KMS-11 (cell line): ENCODE results near the gene ADGRV1.

ENCODE experiments used
- H2AFZ ChIP-seq: fragments of 200-600 bp; sonication (generic); 2 replicates; pipeline ENCODE4 v1.6.1; 2016; ENCODE audit warnings: antibody characterized with exemption, mixed run types, low read depth
- H3K27ac ChIP-seq: fragments of 200-600 bp; sonication (generic); 2 replicates; pipeline ENCODE4 v1.6.1; 2016; ENCODE audit warnings: mild to moderate bottlenecking, mixed run types
- H3K27me3 ChIP-seq: fragments of 200-600 bp; sonication (generic); 2 replicates; pipeline ENCODE4 v1.6.1; 2017; ENCODE audit warnings: mild to moderate bottlenecking, low read depth, mixed run types, moderate library complexity; ENCODE audit not compliant: insufficient read depth
- H3K36me3 ChIP-seq: fragments of 200-600 bp; sonication (generic); 2 replicates; pipeline ENCODE4 v1.6.1; 2017; ENCODE audit warnings: mild to moderate bottlenecking, mixed run types; ENCODE audit not compliant: insufficient read depth
- H3K4me1 ChIP-seq: fragments of 200-600 bp; sonication (generic); 2 replicates; pipeline ENCODE4 v1.6.1; 2016; ENCODE audit warnings: mild to moderate bottlenecking, low read depth, mixed run types; ENCODE audit not compliant: poor library complexity, severe bottlenecking
- H3K4me2 ChIP-seq: fragments of 200-600 bp; sonication (generic); 2 replicates; pipeline ENCODE4 v1.7.0; 2016; ENCODE audit warnings: mild to moderate bottlenecking, mixed run types
- H3K4me3 ChIP-seq: fragments of 200-600 bp; sonication (generic); IDR thresholded peaks from 2 replicates; pipeline ENCODE4 v1.6.1; 2017; ENCODE audit warnings: low read depth, low read length, mixed read lengths; ENCODE audit not compliant: insufficient read depth
- H3K79me2 ChIP-seq: fragments of 200-600 bp; sonication (generic); 2 replicates; pipeline ENCODE4 v1.6.1; 2016; ENCODE audit warnings: low read depth, mixed run types; ENCODE audit not compliant: insufficient read depth
- H3K9ac ChIP-seq: fragments of 200-600 bp; sonication (generic); 2 replicates; pipeline ENCODE4 v1.6.1; 2016; ENCODE audit warnings: mild to moderate bottlenecking, mixed run types
- H4K20me1 ChIP-seq: fragments of 200-600 bp; sonication (generic); 2 replicates; pipeline ENCODE4 v1.6.1; 2016; ENCODE audit warnings: mild to moderate bottlenecking, mixed run types; ENCODE audit not compliant: insufficient read depth
- TF ChIP-seq, protein P1 (sequence below): fragments of 200-600 bp; sonication (generic); conservative IDR thresholded peaks from 2 replicates; pipeline ENCODE4 v1.6.1; 2017; ENCODE audit warnings: low read depth, mild to moderate bottlenecking, antibody characterized with exemption, low read length, moderate library complexity, mixed read lengths

Gene ADGRV1

GRCh38 chr5:91069364-91069763 lies 510.8 kb downstream of the ADGRV1 start:
- H3K27me3 ChIP-seq = no peaks in the 10 kb centered on the region
- no peak overlapping the region for H3K9ac ChIP-seq
- H2AFZ ChIP-seq = no peak overlapping the region
- no peaks in the 10 kb centered on the region for H3K4me1 ChIP-seq
- TF ChIP-seq, protein P1, sequence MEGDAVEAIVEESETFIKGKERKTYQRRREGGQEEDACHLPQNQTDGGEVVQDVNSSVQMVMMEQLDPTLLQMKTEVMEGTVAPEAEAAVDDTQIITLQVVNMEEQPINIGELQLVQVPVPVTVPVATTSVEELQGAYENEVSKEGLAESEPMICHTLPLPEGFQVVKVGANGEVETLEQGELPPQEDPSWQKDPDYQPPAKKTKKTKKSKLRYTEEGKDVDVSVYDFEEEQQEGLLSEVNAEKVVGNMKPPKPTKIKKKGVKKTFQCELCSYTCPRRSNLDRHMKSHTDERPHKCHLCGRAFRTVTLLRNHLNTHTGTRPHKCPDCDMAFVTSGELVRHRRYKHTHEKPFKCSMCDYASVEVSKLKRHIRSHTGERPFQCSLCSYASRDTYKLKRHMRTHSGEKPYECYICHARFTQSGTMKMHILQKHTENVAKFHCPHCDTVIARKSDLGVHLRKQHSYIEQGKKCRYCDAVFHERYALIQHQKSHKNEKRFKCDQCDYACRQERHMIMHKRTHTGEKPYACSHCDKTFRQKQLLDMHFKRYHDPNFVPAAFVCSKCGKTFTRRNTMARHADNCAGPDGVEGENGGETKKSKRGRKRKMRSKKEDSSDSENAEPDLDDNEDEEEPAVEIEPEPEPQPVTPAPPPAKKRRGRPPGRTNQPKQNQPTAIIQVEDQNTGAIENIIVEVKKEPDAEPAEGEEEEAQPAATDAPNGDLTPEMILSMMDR = no peak
- no peaks in the 10 kb centered on the region for H4K20me1 ChIP-seq
- H3K27ac ChIP-seq = no peak overlapping the region
- H3K79me2 ChIP-seq = no peaks in the 10 kb centered on the region
- H3K4me3 ChIP-seq = no peak overlapping the region
- H3K4me2 ChIP-seq = no peak overlapping the region
- no peaks in the 10 kb centered on the region for H3K36me3 ChIP-seq

DNA sequence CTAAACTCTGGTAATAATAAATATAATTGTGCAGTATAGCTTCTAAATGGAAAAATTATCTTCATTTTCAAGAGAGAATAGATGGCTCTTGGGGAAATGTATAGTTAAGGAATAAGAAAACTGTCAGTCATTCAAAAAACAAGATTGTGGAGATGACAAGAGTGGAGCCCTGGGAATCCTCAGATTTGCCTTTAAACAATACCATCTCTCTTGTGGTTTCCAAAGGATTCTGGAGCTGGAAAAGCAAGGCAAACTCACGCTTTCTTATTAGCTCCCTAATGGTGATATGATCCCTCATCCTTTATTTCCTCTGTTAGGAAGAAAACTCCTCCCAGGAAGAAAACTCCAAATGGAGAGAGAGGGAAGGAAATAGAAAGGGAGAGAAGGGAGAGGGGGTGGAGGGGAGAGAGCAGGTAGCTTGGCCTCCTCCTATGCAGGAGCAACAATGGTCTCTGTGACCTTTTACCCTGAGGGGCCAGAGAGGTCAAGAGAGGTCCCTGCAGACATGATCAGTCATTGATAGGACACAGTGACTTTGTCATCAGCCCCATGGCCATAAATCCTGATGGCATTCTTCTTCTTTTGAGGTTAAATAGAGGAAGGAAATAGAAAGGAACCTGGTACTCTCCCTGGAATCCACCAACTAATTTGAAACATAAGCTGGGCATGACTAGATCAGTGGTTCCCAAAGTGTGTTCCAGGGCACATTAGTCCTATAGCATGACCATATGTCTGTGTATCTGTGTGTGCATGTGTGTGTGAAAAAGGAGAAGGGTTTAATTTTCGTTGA lies 512.4 kb downstream of the ADGRV1 start:
- Histone ChIP-seq H3K27me3 (no peaks in the 10 kb centered on the region), H3K9ac (no peak overlapping the region), H3K4me1 (no peaks in the 10 kb centered on the region), H2AFZ (no peak overlapping the region), H3K79me2 (no peaks in the 10 kb centered on the region), H4K20me1 (no peaks in the 10 kb centered on the region), H3K36me3 (no peaks in the 10 kb centered on the region), H3K4me2 (no peak overlapping the region), H3K27ac (no peak overlapping the region), H3K4me3 (no peak overlapping the region)
- TF ChIP-seq, protein P1 = no peak

- Histone ChIP-seq H3K27ac (no peak overlapping the region), H3K36me3 (no peaks in the 10 kb centered on the region), H4K20me1 (no peaks in the 10 kb centered on the region), H3K4me3 (no peak overlapping the region), H3K4me1 (no peaks in the 10 kb centered on the region), H2AFZ (no peak overlapping the region), H3K27me3 (no peaks in the 10 kb centered on the region), H3K4me2 (no peak overlapping the region), H3K79me2 (no peaks in the 10 kb centered on the region), H3K9ac (no peak overlapping the region)
- TF ChIP-seq, protein P1 = no peak
These were observed 514.3 kb downstream of the ADGRV1 start for GRCh38 chr5:91072881-91073280.

- H3K4me2 ChIP-seq = no peak overlapping the region
- H3K27ac ChIP-seq = no peak overlapping the region
- no peaks in the 10 kb centered on the region for H3K36me3 ChIP-seq
- no peak overlapping the region for H3K4me3 ChIP-seq
- H3K79me2 ChIP-seq = no peaks in the 10 kb centered on the region
- TF ChIP-seq, protein P1 = no peak
- no peaks in the 10 kb centered on the region for H3K27me3 ChIP-seq
- H2AFZ ChIP-seq = no peak overlapping the region
- no peak overlapping the region for H3K9ac ChIP-seq
- H4K20me1 ChIP-seq = no peaks in the 10 kb centered on the region
- no peaks in the 10 kb centered on the region for H3K4me1 ChIP-seq
These were observed 516.0 kb downstream of the ADGRV1 start for GRCh38 chr5:91074615-91075014.
